OCI-LY1 (cell line): Measurements from ENCODE around the gene ULBP2.

Experiments
- H2AFZ ChIP-seq: fragments of 200-600 bp; sonication (generic), shearing (Covaris generic); 2 replicates; pipeline ENCODE4 v1.6.0; 2014; ENCODE audit warnings: antibody characterized with exemption, mild to moderate bottlenecking, low read length
- H3F3A ChIP-seq: fragments of 200-600 bp; sonication (generic), shearing (Covaris generic); 2 replicates; pipeline ENCODE4 v1.6.0; 2014; ENCODE audit warnings: mild to moderate bottlenecking, antibody characterized with exemption, low read length, moderate library complexity; ENCODE audit not compliant: insufficient read depth
- H3K27ac ChIP-seq: fragments of 200-600 bp; sonication (generic); 2 replicates; pipeline ENCODE4 v1.5.1; 2014; ENCODE audit warnings: low read length, mixed run types, mild to moderate bottlenecking, low read depth; ENCODE audit not compliant: poor library complexity, severe bottlenecking
- H3K27me3 ChIP-seq: fragments of 200-600 bp; sonication (generic); 2 replicates; pipeline ENCODE4 v1.6.0; 2014; ENCODE audit warnings: antibody characterized with exemption, mild to moderate bottlenecking, low read length, moderate library complexity; ENCODE audit not compliant: insufficient read depth
- H3K36me3 ChIP-seq: fragments of 200-600 bp; sonication (generic); 2 replicates; pipeline ENCODE4 v1.6.1; 2014; ENCODE audit warnings: mild to moderate bottlenecking, antibody characterized with exemption, low read length, moderate library complexity, mixed read lengths; ENCODE audit not compliant: insufficient read depth
- H3K4me1 ChIP-seq: fragments of 200-600 bp; sonication (generic); 2 replicates; pipeline ENCODE4 v1.5.1; 2014; ENCODE audit warnings: mild to moderate bottlenecking, low read length, moderate library complexity; ENCODE audit not compliant: insufficient read depth, severe bottlenecking
- H3K4me2 ChIP-seq: fragments of 200-600 bp; sonication (generic), shearing (Covaris generic); 2 replicates; pipeline ENCODE4 v1.6.1; 2014; ENCODE audit warnings: low read length
- H3K4me3 ChIP-seq: fragments of 200-600 bp; sonication (generic); 2 replicates; pipeline ENCODE4 v1.5.1; 2014; ENCODE audit warnings: low read length, low read depth, mild to moderate bottlenecking, mixed read lengths; ENCODE audit not compliant: poor library complexity, severe bottlenecking
- H3K79me2 ChIP-seq: fragments of 200-600 bp; shearing (Covaris generic); 2 replicates; pipeline ENCODE4 v1.6.1; 2016; ENCODE audit warnings: mixed run types, low read length, mixed read lengths; ENCODE audit not compliant: insufficient read depth
- H3K9ac ChIP-seq: fragments of 200-600 bp; sonication (generic), shearing (Covaris generic); 2 replicates; pipeline ENCODE4 v1.6.1; 2014; ENCODE audit warnings: mild to moderate bottlenecking, low read length, mixed read lengths
- H3K9me2 ChIP-seq: fragments of 200-600 bp; sonication (generic), shearing (Covaris generic); 2 replicates; pipeline ENCODE4 v1.6.1; 2014; ENCODE audit warnings: low read depth, mild to moderate bottlenecking, low read length, mixed read lengths
- H3K9me3 ChIP-seq: fragments of 200-600 bp; shearing (Covaris generic); 2 replicates; pipeline ENCODE4 v1.6.1; 2014; ENCODE audit warnings: low read length, mixed read lengths
- H4K20me1 ChIP-seq: fragments of 200-600 bp; sonication (generic), shearing (Covaris generic); 2 replicates; pipeline ENCODE4 v1.6.0; 2016; ENCODE audit warnings: mild to moderate bottlenecking, low read length; ENCODE audit not compliant: insufficient read depth
- CTCF ChIP-seq: fragments of 200-600 bp; sonication (generic), shearing (Covaris generic); IDR thresholded peaks from 2 replicates; pipeline ENCODE4 v1.5.1; 2017; ENCODE audit warnings: mild to moderate bottlenecking, antibody characterized with exemption, low read length, moderate library complexity, mixed read lengths
- EZH2 ChIP-seq: fragments of 200-600 bp; sonication (generic), shearing (Covaris generic); IDR thresholded peaks from 2 replicates; pipeline ENCODE4 v1.8.0; 2017; ENCODE audit warnings: borderline replicate concordance, mixed run types, mild to moderate bottlenecking, antibody characterized with exemption, low read length, moderate library complexity, mixed read lengths

The ULBP2 gene

GRCh38 chr6:149934249-149935156, 7.3 kb upstream of the ULBP2 start:
- H2AFZ ChIP-seq, result no peak overlapping the region
- no peak overlapping the region for H3K27ac ChIP-seq
- no peaks in the 10 kb centered on the region for H3K79me2 ChIP-seq
- no peak overlapping the region for H3K4me3 ChIP-seq
- no peaks in the 10 kb centered on the region for H3K9me2 ChIP-seq
- H3K36me3 ChIP-seq, result no peaks in the 10 kb centered on the region
- H3K4me1 ChIP-seq, result peaks cover 13% of the 10 kb centered on the region
- H3K27me3 ChIP-seq, result peaks cover 6% of the 10 kb centered on the region; the same call in 1 of the 2 replicates
- H3F3A ChIP-seq, result no peaks in the 10 kb centered on the region
- H4K20me1 ChIP-seq, result no peaks in the 10 kb centered on the region
- TF ChIP-seq CTCF, result peak; percentile 90
- TF ChIP-seq EZH2, result no peak
- no peak overlapping the region for H3K9ac ChIP-seq
- H3K9me3 ChIP-seq, result no peaks in the 10 kb centered on the region
- no peak overlapping the region for H3K4me2 ChIP-seq

GRCh38 chr6:149935246-149935645, 6.6 kb upstream of the ULBP2 start:
- Histone ChIP-seq H3K4me3 (no peak overlapping the region), H3K27me3 (peaks cover 6% of the 10 kb centered on the region; the same call in 1 of the 2 replicates), H3F3A (no peaks in the 10 kb centered on the region), H4K20me1 (no peaks in the 10 kb centered on the region), H3K4me2 (no peak overlapping the region), H3K4me1 (peaks cover 13% of the 10 kb centered on the region), H2AFZ (no peak overlapping the region), H3K9me3 (no peaks in the 10 kb centered on the region), H3K79me2 (no peaks in the 10 kb centered on the region), H3K9ac (no peak overlapping the region), H3K9me2 (no peaks in the 10 kb centered on the region), H3K27ac (no peak overlapping the region), H3K36me3 (no peaks in the 10 kb centered on the region)
- TF ChIP-seq EZH2, result no peak
- TF ChIP-seq CTCF, result no peak

GRCh38 chr6:149935668-149936067, 6.1 kb upstream of the ULBP2 start:
- H3K4me2 ChIP-seq, result no peak overlapping the region
- no peak overlapping the region for H2AFZ ChIP-seq
- H3K9me2 ChIP-seq, result no peaks in the 10 kb centered on the region
- H3K9ac ChIP-seq, result no peak overlapping the region
- no peak for TF ChIP-seq CTCF
- no peaks in the 10 kb centered on the region for H4K20me1 ChIP-seq
- H3K36me3 ChIP-seq, result no peaks in the 10 kb centered on the region
- peaks cover 10% of the 10 kb centered on the region for H3K27me3 ChIP-seq
- H3K79me2 ChIP-seq, result no peaks in the 10 kb centered on the region
- H3K4me1 ChIP-seq, result peaks cover 13% of the 10 kb centered on the region
- H3K9me3 ChIP-seq, result no peaks in the 10 kb centered on the region
- H3F3A ChIP-seq, result no peaks in the 10 kb centered on the region
- no peak overlapping the region for H3K27ac ChIP-seq
- H3K4me3 ChIP-seq, result no peak overlapping the region
